IPS-18a (cell line): ENCODE data around the gene RANBP17.

Source experiments
- H3K27ac ChIP-seq: one replicate; pipeline ENCODE4 v1.5.1; 2013; ENCODE audit warnings: low read length
- H3K27me3 ChIP-seq: one replicate; pipeline ENCODE4 v1.6.1; 2013; ENCODE audit warnings: mild to moderate bottlenecking, low read length; ENCODE audit not compliant: control insufficient read depth, insufficient read depth
- H3K36me3 ChIP-seq: one replicate; pipeline ENCODE4 v1.6.1; 2013; ENCODE audit warnings: low read depth, low read length; ENCODE audit not compliant: control insufficient read depth
- H3K4me1 ChIP-seq: one replicate; pipeline ENCODE4 v1.6.1; 2013; ENCODE audit warnings: low read depth, low read length; ENCODE audit not compliant: control insufficient read depth
- H3K4me3 ChIP-seq: one replicate; pipeline ENCODE4 v1.5.1; 2013; ENCODE audit warnings: low read length
- H3K9ac ChIP-seq: one replicate; pipeline ENCODE4 v1.6.1; 2013; ENCODE audit warnings: mild to moderate bottlenecking, low read length, moderate library complexity
- H3K9me3 ChIP-seq: one replicate; pipeline ENCODE4 v1.6.1; 2013; ENCODE audit warnings: low read depth, low read length; ENCODE audit not compliant: control insufficient read depth

Gene RANBP17

GRCh38 chr5:171205375-171205774, 343.6 kb downstream of the RANBP17 start:
- no peak overlapping the region for H3K27ac ChIP-seq
- H3K9me3 ChIP-seq: no peaks in the 10 kb centered on the region
- no peak overlapping the region for H3K4me3 ChIP-seq
- H3K9ac ChIP-seq: no peak overlapping the region
- no peaks in the 10 kb centered on the region for H3K36me3 ChIP-seq
- no peaks in the 10 kb centered on the region for H3K27me3 ChIP-seq
- peaks cover 10% of the 10 kb centered on the region for H3K4me1 ChIP-seq

- Histone ChIP-seq H3K27me3 (no peaks in the 10 kb centered on the region), H3K4me1 (peaks cover 4% of the 10 kb centered on the region), H3K27ac (no peak overlapping the region), H3K9me3 (no peaks in the 10 kb centered on the region), H3K36me3 (no peaks in the 10 kb centered on the region), H3K9ac (no peak overlapping the region), H3K4me3 (no peak overlapping the region)
These were observed 345.5 kb downstream of the RANBP17 start for GRCh38 chr5:171207256-171207847.

DNA sequence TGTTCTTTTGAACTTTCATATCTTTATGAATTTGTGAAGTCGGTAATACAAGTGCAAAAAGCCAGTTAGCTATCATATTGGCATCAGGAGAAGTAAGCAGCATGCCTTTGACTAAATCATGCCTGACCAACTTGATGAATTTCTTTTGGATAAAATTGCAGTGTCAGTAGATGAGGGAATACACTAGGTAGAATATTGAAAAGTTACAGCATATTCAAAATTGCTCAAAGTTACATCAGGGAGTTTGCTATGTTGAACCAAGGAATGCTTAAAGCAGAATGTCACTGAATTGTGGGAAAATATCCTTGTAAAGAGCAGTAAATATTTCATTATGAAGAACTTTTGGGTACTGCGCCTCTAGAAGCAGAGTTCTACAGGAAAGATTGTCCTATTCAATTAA, 360.1 kb downstream of the RANBP17 start:
- Histone ChIP-seq H3K27me3 (no peaks in the 10 kb centered on the region), H3K4me3 (no peak overlapping the region), H3K9me3 (no peaks in the 10 kb centered on the region), H3K27ac (no peak overlapping the region), H3K4me1 (no peaks in the 10 kb centered on the region), H3K9ac (no peak overlapping the region), H3K36me3 (no peaks in the 10 kb centered on the region)

GRCh38 chr5:171223927-171224326, 362.1 kb downstream of the RANBP17 start:
- no peaks in the 10 kb centered on the region for H3K4me1 ChIP-seq
- H3K36me3 ChIP-seq: no peaks in the 10 kb centered on the region
- H3K27me3 ChIP-seq: no peaks in the 10 kb centered on the region
- H3K9ac ChIP-seq: no peak overlapping the region
- no peaks in the 10 kb centered on the region for H3K9me3 ChIP-seq
- no peak overlapping the region for H3K4me3 ChIP-seq
- H3K27ac ChIP-seq: no peak overlapping the region

DNA sequence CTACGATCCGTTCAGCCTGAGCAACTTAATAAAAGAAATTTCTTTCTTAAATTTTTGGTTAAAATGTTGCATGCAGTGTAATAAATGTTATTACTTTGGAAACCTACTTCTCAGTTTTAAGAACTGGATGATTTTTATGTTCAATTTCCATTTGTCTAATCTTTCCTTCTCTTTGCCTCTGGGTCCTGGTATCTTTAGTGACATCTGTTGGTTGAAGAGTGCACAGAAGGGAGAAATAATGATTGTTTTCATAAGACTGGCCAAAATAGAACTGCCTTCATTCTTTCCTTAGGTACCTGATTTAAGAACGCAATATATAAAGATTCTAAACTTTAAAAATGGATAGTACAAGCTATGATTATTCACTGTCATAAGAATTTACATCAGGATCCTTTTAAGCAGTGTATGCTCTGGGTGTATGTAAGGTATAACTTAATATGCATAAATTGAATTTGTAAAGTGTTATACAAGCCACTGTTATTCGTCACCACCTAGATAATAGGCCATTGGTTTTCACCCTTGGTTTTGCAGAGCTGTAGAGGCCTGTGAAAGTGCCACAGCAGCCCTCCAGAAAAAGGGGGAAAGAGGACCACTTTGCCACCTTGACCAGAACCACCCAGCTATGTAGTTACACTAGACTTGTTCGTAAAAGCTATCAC, 364.4 kb downstream of the RANBP17 start:
- Histone ChIP-seq H3K27me3 (no peaks in the 10 kb centered on the region), H3K9me3 (no peaks in the 10 kb centered on the region), H3K4me1 (no peaks in the 10 kb centered on the region), H3K36me3 (no peaks in the 10 kb centered on the region), H3K9ac (no peak overlapping the region), H3K27ac (no peak overlapping the region), H3K4me3 (no peak overlapping the region)

GRCh38 chr5:171226864-171227263, 365.0 kb downstream of the RANBP17 start:
- no peaks in the 10 kb centered on the region for H3K4me1 ChIP-seq
- no peaks in the 10 kb centered on the region for H3K9me3 ChIP-seq
- no peak overlapping the region for H3K4me3 ChIP-seq
- no peaks in the 10 kb centered on the region for H3K27me3 ChIP-seq
- H3K27ac ChIP-seq: no peak overlapping the region
- H3K36me3 ChIP-seq: no peaks in the 10 kb centered on the region
- no peak overlapping the region for H3K9ac ChIP-seq

DNA sequence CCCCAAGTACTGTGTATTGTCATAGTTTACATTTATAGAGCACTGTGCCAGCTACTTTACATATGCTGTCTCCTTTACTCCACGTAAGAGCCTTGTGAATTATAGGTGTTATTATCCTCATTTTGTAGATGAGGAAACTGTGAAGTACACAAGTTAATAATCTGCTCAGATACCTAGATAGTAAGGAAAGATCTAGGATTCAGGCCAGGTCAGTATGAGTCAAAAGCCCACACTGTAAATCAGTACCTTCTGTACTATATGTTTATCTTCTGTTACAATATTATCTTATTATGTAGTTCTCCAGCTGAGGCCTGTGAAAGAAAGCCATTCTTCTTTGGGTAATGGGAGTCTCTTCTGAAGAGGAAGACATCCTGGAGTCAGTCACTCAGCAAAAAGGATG, 374.8 kb downstream of the RANBP17 start:
- H3K27ac ChIP-seq: no peak overlapping the region
- no peaks in the 10 kb centered on the region for H3K4me1 ChIP-seq
- H3K9me3 ChIP-seq: no peaks in the 10 kb centered on the region
- no peak overlapping the region for H3K4me3 ChIP-seq
- no peak overlapping the region for H3K9ac ChIP-seq
- H3K36me3 ChIP-seq: no peaks in the 10 kb centered on the region
- no peaks in the 10 kb centered on the region for H3K27me3 ChIP-seq

GRCh38 chr5:171242521-171242920, 380.7 kb downstream of the RANBP17 start:
- H3K36me3 ChIP-seq: no peaks in the 10 kb centered on the region
- H3K4me1 ChIP-seq: no peaks in the 10 kb centered on the region
- H3K27ac ChIP-seq: no peak overlapping the region
- H3K27me3 ChIP-seq: no peaks in the 10 kb centered on the region
- H3K9ac ChIP-seq: no peak overlapping the region
- no peaks in the 10 kb centered on the region for H3K9me3 ChIP-seq
- H3K4me3 ChIP-seq: no peak overlapping the region

- H3K9me3 ChIP-seq: no peaks in the 10 kb centered on the region
- no peak overlapping the region for H3K4me3 ChIP-seq
These were observed 384.4 kb downstream of the RANBP17 start for GRCh38 chr5:171246231-171246630.

DNA sequence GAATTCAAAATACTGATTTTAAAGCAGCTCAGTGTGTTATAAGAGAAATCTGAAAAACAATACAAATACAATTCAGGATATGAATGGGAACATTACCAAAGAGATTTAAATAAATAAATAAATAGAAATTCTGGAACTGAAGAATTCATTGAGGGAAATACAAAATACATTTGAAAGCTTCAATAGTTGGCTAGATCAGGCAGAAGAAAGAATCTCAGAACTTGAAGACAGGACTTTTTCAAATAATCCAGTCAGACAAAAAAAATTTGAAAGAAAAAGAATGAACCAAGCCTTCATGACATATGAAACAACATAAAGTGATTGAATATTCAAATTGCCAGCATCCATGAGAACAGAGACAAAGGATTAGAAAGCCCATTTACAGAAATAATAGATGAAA, 387.6 kb downstream of the RANBP17 start:
- no peaks in the 10 kb centered on the region for H3K27me3 ChIP-seq
- H3K4me1 ChIP-seq: no peaks in the 10 kb centered on the region
- no peak overlapping the region for H3K4me3 ChIP-seq
- no peaks in the 10 kb centered on the region for H3K36me3 ChIP-seq
- no peaks in the 10 kb centered on the region for H3K9me3 ChIP-seq
- H3K9ac ChIP-seq: no peak overlapping the region
- no peak overlapping the region for H3K27ac ChIP-seq

More at GRCh38 chr5:171246231-171246630, 384.4 kb downstream of the RANBP17 start:
- H3K27me3 ChIP-seq: no peaks in the 10 kb centered on the region
- no peaks in the 10 kb centered on the region for H3K36me3 ChIP-seq
- no peak overlapping the region for H3K27ac ChIP-seq
- H3K9ac ChIP-seq: no peak overlapping the region
- H3K4me1 ChIP-seq: no peaks in the 10 kb centered on the region

- no peaks in the 10 kb centered on the region for H3K4me1 ChIP-seq
- no peak overlapping the region for H3K27ac ChIP-seq
- no peak overlapping the region for H3K9ac ChIP-seq
- no peaks in the 10 kb centered on the region for H3K27me3 ChIP-seq
- no peak overlapping the region for H3K4me3 ChIP-seq
- H3K36me3 ChIP-seq: no peaks in the 10 kb centered on the region
- no peaks in the 10 kb centered on the region for H3K9me3 ChIP-seq
These were observed 388.9 kb downstream of the RANBP17 start for GRCh38 chr5:171250738-171251137.

DNA sequence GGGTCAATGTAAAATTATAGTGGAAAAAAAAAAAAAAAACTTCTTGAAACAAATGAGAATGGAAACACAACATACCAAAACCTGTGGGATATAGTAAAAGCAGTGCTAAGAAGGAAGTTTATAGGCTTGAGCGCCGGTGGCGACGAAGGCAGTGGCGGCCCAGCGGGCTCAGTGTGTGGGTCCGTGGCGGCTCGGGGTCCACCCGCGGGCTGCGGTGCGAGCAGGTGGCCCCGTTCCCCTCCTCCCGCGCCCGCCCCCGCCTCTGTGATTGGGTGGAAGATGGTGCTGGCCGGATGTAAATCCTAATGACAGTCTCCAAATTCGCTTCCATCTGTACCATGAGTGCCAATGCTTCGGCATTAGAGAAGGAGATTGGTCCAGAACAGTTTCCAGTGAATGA, 389.7 kb downstream of the RANBP17 start:
- H3K36me3 ChIP-seq: no peaks in the 10 kb centered on the region
- H3K27ac ChIP-seq: no peak overlapping the region
- no peaks in the 10 kb centered on the region for H3K9me3 ChIP-seq
- H3K27me3 ChIP-seq: no peaks in the 10 kb centered on the region
- no peaks in the 10 kb centered on the region for H3K4me1 ChIP-seq
- H3K4me3 ChIP-seq: no peak overlapping the region
- no peak overlapping the region for H3K9ac ChIP-seq
